ENCODE measurements around the gene ECE1.

The ECE1 gene

GRCh38 chr1:21264898-21265297 lies 25.4 kb downstream of the ECE1 start:
- TF ChIP-seq CTCF (IDR thresholded peaks at IDR 0.05), result no peak

GRCh38 chr1:21263653-21264225 lies 26.5 kb downstream of the ECE1 start:
- TF ChIP-seq CTCF (IDR thresholded peaks at IDR 0.05), result no peak

- TF ChIP-seq CTCF (IDR thresholded peaks at IDR 0.05), result no peak
These were observed 27.2 kb downstream of the ECE1 start for GRCh38 chr1:21263052-21263429.

GRCh38 chr1:21262293-21263051 lies 27.8 kb downstream of the ECE1 start:
- TF ChIP-seq CTCF (IDR thresholded peaks at IDR 0.05), result no peak

GRCh38 chr1:21261551-21262292 lies 28.5 kb downstream of the ECE1 start:
- TF ChIP-seq CTCF (IDR thresholded peaks at IDR 0.05), result no peak

- no peak for TF ChIP-seq CTCF (IDR thresholded peaks at IDR 0.05)
These were observed 29.7 kb downstream of the ECE1 start for GRCh38 chr1:21260405-21261125.

GRCh38 chr1:21259316-21260076 lies 30.8 kb downstream of the ECE1 start:
- TF ChIP-seq CTCF (IDR thresholded peaks at IDR 0.05), result no peak
